Endothelial cell of umbilical vein (primary cell): ENCODE measurements around the gene CYFIP1. TPM values are rescaled to one million over a fixed set of nuclear protein-coding genes. Genes with fewer than 3 reads are reported as not detected.

Source experiments
- BruUV-seq: library from RNA; stranded (reverse); fragments of 400-500 nt; replicated peaks from 2 replicates; lab custom pipeline; 2021; lab: Mats Ljungman, UMichigan
- CTCF ChIA-PET: fragments of 300-600, 350-600 bp; sonication (Branson Sonifier 250); formaldehyde crosslinking; loops from one replicate; lab custom pipeline; 2021; ENCODE audit warnings: antibody characterized with exemption, inconsistent platforms; lab: Charles Lee
- POLR2A ChIA-PET: fragments of 300-600, 350-600 bp; sonication (Branson Sonifier 250); formaldehyde crosslinking; loops from one replicate; lab custom pipeline; 2021; ENCODE audit warnings: antibody characterized with exemption, inconsistent platforms; lab: Charles Lee
- DNase-seq: peaks from one replicate; pipeline ENCODE4 v3.0.0-alpha.2; 2011; ENCODE audit warnings: low read depth, low spot score
- FAIRE-seq: peaks from 2 replicates; lab custom pipeline; 2011; peaks lifted over from hg19 to GRCh38; lab: Jason Lieb, UNC
- H2AFZ ChIP-seq: 2 replicates; pipeline ENCODE4 v1.6.0; 2012; ENCODE audit warnings: low read depth, low read length, control low read depth, inconsistent platforms
- H3K27ac ChIP-seq: 2 replicates; pipeline ENCODE4 v1.5.1; 2011; ENCODE audit warnings: low read depth, mild to moderate bottlenecking, control low read depth, low read length, moderate library complexity; ENCODE audit not compliant: insufficient read depth
- H3K27me3 ChIP-seq, 2 experiments: 2 replicates each; pipeline versions ENCODE4 v1.6.0 to v1.6.1; 2011; ENCODE audit warnings: low read length in 2 of 2, mixed read lengths in 1 of 2; ENCODE audit not compliant: control insufficient read depth in 2 of 2, insufficient read depth in 2 of 2
- H3K36me3 ChIP-seq, 2 experiments: 2 replicates in 1 of 2; 3 replicates in 1 of 2; pipeline ENCODE4 v1.5.1; 2011; ENCODE audit warnings: low read length in 2 of 2, mild to moderate bottlenecking in 1 of 2, moderate library complexity in 1 of 2; ENCODE audit not compliant: control insufficient read depth in 2 of 2, insufficient read depth in 2 of 2; ENCODE audit errors: extremely low read depth in 1 of 2
- H3K4me1 ChIP-seq: 3 replicates; pipeline ENCODE4 v1.5.1; 2011; ENCODE audit warnings: mild to moderate bottlenecking, low read length; ENCODE audit not compliant: control insufficient read depth, insufficient read depth; ENCODE audit errors: extremely low read depth
- H3K4me2 ChIP-seq: 2 replicates; pipeline ENCODE4 v1.6.1; 2011; ENCODE audit warnings: low read length, control low read depth, mixed read lengths; ENCODE audit not compliant: insufficient read depth
- H3K4me3 ChIP-seq, 3 experiments: fragments of 200-600 bp in 1 of 3; sonication (generic), shearing (Covaris generic) in 1 of 3; replicated peaks in 1 of 3; 2 replicates each; pipeline ENCODE4 v1.5.1; 2011 to 2016; ENCODE audit warnings: control low read depth in 3 of 3, low read length in 3 of 3, mild to moderate bottlenecking in 2 of 3, inconsistent platforms in 1 of 3, low read depth in 1 of 3, moderate library complexity in 1 of 3; ENCODE audit not compliant: insufficient read depth in 1 of 3
- H3K79me2 ChIP-seq: 2 replicates; pipeline ENCODE4 v1.6.0; 2012; ENCODE audit warnings: low read length, inconsistent platforms; ENCODE audit not compliant: control insufficient read depth, insufficient read depth
- H3K9ac ChIP-seq: replicated peaks from 2 replicates; pipeline ENCODE3; 2011; ENCODE audit warnings: low read length, control low read depth; ENCODE audit not compliant: insufficient read depth; ENCODE audit errors: extremely low read depth
- H3K9me1 ChIP-seq: replicated peaks from 3 replicates; pipeline ENCODE4 v1.6.0; 2011; ENCODE audit warnings: mild to moderate bottlenecking, low read length; ENCODE audit not compliant: control insufficient read depth, insufficient read depth; ENCODE audit errors: extremely low read depth
- H3K9me3 ChIP-seq: replicated peaks from 2 replicates; pipeline ENCODE4 v1.5.1; 2012; ENCODE audit warnings: low read length, inconsistent platforms; ENCODE audit not compliant: control insufficient read depth, insufficient read depth
- H4K20me1 ChIP-seq: replicated peaks from 2 replicates; pipeline ENCODE3; 2011; ENCODE audit warnings: mild to moderate bottlenecking, low read length; ENCODE audit not compliant: control insufficient read depth, insufficient read depth; ENCODE audit errors: extremely low read depth
- CTCF ChIP-seq, 2 donors: IDR thresholded peaks; 1 replicate in 1 of 2; 2 replicates in 1 of 2; pipeline ENCODE4 v1.5.1; 2011; ENCODE audit warnings: low read length in 2 of 2, mild to moderate bottlenecking in 2 of 2, moderate library complexity in 2 of 2, control low read depth in 1 of 2, inconsistent platforms in 1 of 2, low read depth in 1 of 2; ENCODE audit not compliant: insufficient read depth in 1 of 2; ENCODE audit errors: extremely low read depth in 1 of 2
- EZH2 ChIP-seq: IDR thresholded peaks from 2 replicates; pipeline ENCODE4 v1.6.1; 2012; ENCODE audit warnings: borderline replicate concordance, low read depth, mild to moderate bottlenecking, moderate library complexity, low read length, inconsistent platforms; ENCODE audit not compliant: severe bottlenecking
- FOS ChIP-seq: IDR thresholded peaks from 2 replicates; pipeline ENCODE4 v1.6.1; 2011; ENCODE audit warnings: mild to moderate bottlenecking, low read length, moderate library complexity, borderline replicate concordance; ENCODE audit not compliant: insufficient read depth
- GATA2 ChIP-seq: IDR thresholded peaks from 2 replicates; pipeline ENCODE4 v1.7.0; 2011; ENCODE audit warnings: low read depth, mild to moderate bottlenecking, moderate library complexity, mixed read lengths, low read length; ENCODE audit not compliant: insufficient read length, insufficient read depth
- JUN ChIP-seq: IDR thresholded peaks from 2 replicates; pipeline ENCODE4 v1.6.1; 2011; ENCODE audit warnings: borderline replicate concordance, low read depth; ENCODE audit not compliant: insufficient read length, insufficient read depth
- MAX ChIP-seq: IDR thresholded peaks from 2 replicates; pipeline ENCODE4 v1.6.1; 2011; ENCODE audit not compliant: insufficient read depth, insufficient read length
- MYC ChIP-seq: IDR thresholded peaks from one replicate; pipeline ENCODE4 v1.6.1; 2011; ENCODE audit warnings: mild to moderate bottlenecking, low read depth, low read length
- POLR2A ChIP-seq: IDR thresholded peaks from 2 replicates; pipeline ENCODE4 v1.6.1; 2012; ENCODE audit warnings: low read depth, mild to moderate bottlenecking, control low read depth, low read length
- POLR2AphosphoS5 ChIP-seq: IDR thresholded peaks from 2 replicates; pipeline ENCODE4 v1.6.1; 2012; ENCODE audit warnings: low read depth, mild to moderate bottlenecking, control low read depth, low read length, moderate library complexity; ENCODE audit not compliant: insufficient read depth
- dilution Hi-C: fragments of 300-500 bp; cut with MboI; formaldehyde crosslinking; loops from one replicate; pipeline ENCODE4 v1.15.0; 2019; ENCODE audit warnings: low sequenced_read_pairs; ENCODE audit not compliant: extremely low pct_ligation_motif_present
- intact Hi-C: fragments of 100-400 bp; cut with micrococcal nuclease; formaldehyde crosslinking; loops from one replicate; pipeline ENCODE4 v1.10.0; 2022
- polyA plus RNA-seq, 4 experiments: library from polyadenylated mRNA; depleted of rRNA in 3 of 4; stranded (reverse) in 3 of 4; unstranded in 1 of 4; fragments of >200 nt; gene quantifications; 2 replicates each; pipeline versions ENCODE4 v1.2.1 to v1.2.3, GENCODE V29; 2011 to 2012; ENCODE audit warnings: missing spikeins in 1 of 4
- total RNA-seq: library from RNA; stranded (reverse); gene quantifications from 2 replicates; pipeline ENCODE4 v1.2.3, GENCODE V29; 2021

CYFIP1 gene
- total and polyA plus RNA-seq, 2 donors (not counting 3 experiments of a cell fraction or from before 2014, with no cell fraction given): 81.4 to 158 TPM

GRCh38 chr15:22951381-22952280 is 28.5 kb downstream of the CYFIP1 start:
- Histone ChIP-seq H3K9me3 (no peaks in the 10 kb centered on the region), H3K9me1 (no peaks in the 10 kb centered on the region), H3K9ac (no peak overlapping the region), H3K36me3 (no peaks in the 10 kb centered on the region), H3K27me3 (no peaks in the 10 kb centered on the region), H3K4me2 (no peak overlapping the region), H2AFZ (no peak overlapping the region), H4K20me1 (no peaks in the 10 kb centered on the region), H3K4me1 (peaks cover 24% of the 10 kb centered on the region), H3K4me3 (no peak overlapping the region), H3K27ac (no peak overlapping the region), H3K79me2 (peaks cover 74% of the 10 kb centered on the region)
- ChIA-PET POLR2A (no interaction called here), CTCF (interaction anchor here (1.4 kb wide), 1 partner anchor 13 kb away, joined by 3 read pairs; no protein-coding TSS in a partner anchor)
- dilution Hi-C loops: no loop called here
- no TSS peak for BruUV-seq
- no peak for DNase-seq
- TF ChIP-seq POLR2AphosphoS5 (no peak), FOS (no peak), JUN (no peak), POLR2A (no peak), CTCF (IDR thresholded peaks at IDR 0.05; ENCODE audit: extremely low read depth in 1 of 2, insufficient read depth in 1 of 2, low read depth in 1 of 2, low read length in 2 of 2) (no peak), GATA2 (no peak), MYC (no peak), EZH2 (no peak), MAX (no peak)
- FAIRE-seq: no peak
- intact Hi-C loops: no loop called here
